HG03354 (cell line): Measurements from ENCODE around the gene CEP97.

Experiments
- ATAC-seq: cut with Tn5 transposase; IDR thresholded peaks from one replicate; pipeline ENCODE4 v1.9.1; 2021; ENCODE audit warnings: mild to moderate bottlenecking; ENCODE audit not compliant: unreplicated experiment, poor library complexity, severe bottlenecking

CEP97 gene

GRCh38 chr3:101809178-101810021 is 85.0 kb downstream of the CEP97 start:
- peak; percentile 52 for ATAC-seq

GRCh38 chr3:101810022-101810418 is 85.6 kb downstream of the CEP97 start:
- no peak for ATAC-seq

- ATAC-seq = no peak
These were observed 87.5 kb downstream of the CEP97 start for GRCh38 chr3:101811875-101812274.

GRCh38 chr3:101812895-101813294 is 88.5 kb downstream of the CEP97 start:
- no peak for ATAC-seq

- no peak for ATAC-seq
These were observed 89.5 kb downstream of the CEP97 start for GRCh38 chr3:101813817-101814440.

GRCh38 chr3:101814835-101815234 is 90.4 kb downstream of the CEP97 start:
- peak; percentile 49 for ATAC-seq

GRCh38 chr3:101816215-101817149 is 92.1 kb downstream of the CEP97 start:
- ATAC-seq = no peak

GRCh38 chr3:101817992-101818391 is 93.6 kb downstream of the CEP97 start:
- peak; percentile 39 for ATAC-seq

- peak; percentile 58 for ATAC-seq
These were observed 95.3 kb downstream of the CEP97 start for GRCh38 chr3:101819649-101820206.
